Activated CD4-positive, alpha-beta T cell treated with anti-CD3 and anti-CD28 coated beads for 4 hours (primary cell): ENCODE data around the gene SRGAP3.

ENCODE experiments used
- DNase-seq, 2 donors: peaks; one replicate each; pipeline ENCODE4 v3.0.0-alpha.2; 2020

The SRGAP3 gene

GRCh38 chr3:9251055-9251786 is 1.8 kb upstream of the SRGAP3 start:
- no peak for DNase-seq

- DNase-seq: no peak
These were observed 790 bp upstream of the SRGAP3 start for GRCh38 chr3:9250236-9250635.

- no peak for DNase-seq
These were observed 749 bp downstream of the SRGAP3 start for GRCh38 chr3:9248522-9249271.

- no peak for DNase-seq
These were observed 1.4 kb downstream of the SRGAP3 start for GRCh38 chr3:9247941-9248521.

GRCh38 chr3:9247361-9247940 is 2.0 kb downstream of the SRGAP3 start:
- DNase-seq: no peak

- DNase-seq: no peak
These were observed 3.3 kb downstream of the SRGAP3 start for GRCh38 chr3:9246189-9246588.

GRCh38 chr3:9244495-9245183 is 4.8 kb downstream of the SRGAP3 start:
- no peak for DNase-seq

GRCh38 chr3:9241956-9242355 is 7.5 kb downstream of the SRGAP3 start:
- DNase-seq: no peak

GRCh38 chr3:9239680-9240079 is 9.8 kb downstream of the SRGAP3 start:
- DNase-seq: no peak

- DNase-seq: no peak
These were observed 10.6 kb downstream of the SRGAP3 start for GRCh38 chr3:9238721-9239295.

GRCh38 chr3:9238276-9238675 is 11.2 kb downstream of the SRGAP3 start:
- no peak for DNase-seq

GRCh38 chr3:9233814-9234600 is 15.4 kb downstream of the SRGAP3 start:
- no peak for DNase-seq

- DNase-seq: no peak
These were observed 16.3 kb downstream of the SRGAP3 start for GRCh38 chr3:9233101-9233500.

- DNase-seq: no peak
These were observed 17.5 kb downstream of the SRGAP3 start for GRCh38 chr3:9231937-9232336.

GRCh38 chr3:9231471-9231870 is 18.0 kb downstream of the SRGAP3 start:
- DNase-seq: no peak

GRCh38 chr3:9231006-9231405 is 18.4 kb downstream of the SRGAP3 start:
- DNase-seq: no peak

- DNase-seq: no peak
These were observed 18.9 kb downstream of the SRGAP3 start for GRCh38 chr3:9230596-9230995.

GRCh38 chr3:9229879-9230278 is 19.6 kb downstream of the SRGAP3 start:
- no peak for DNase-seq

GRCh38 chr3:9229325-9229724 is 20.1 kb downstream of the SRGAP3 start:
- no peak for DNase-seq

GRCh38 chr3:9226326-9226725 is 23.1 kb downstream of the SRGAP3 start:
- no peak for DNase-seq

- DNase-seq: no peak
These were observed 24.2 kb downstream of the SRGAP3 start for GRCh38 chr3:9225268-9225667.

- DNase-seq: no peak
These were observed 25.0 kb downstream of the SRGAP3 start for GRCh38 chr3:9224490-9224889.
